Endothelial cell of umbilical vein (primary cell): ENCODE data around the gene HUNK. TPM values are rescaled to one million over a fixed set of nuclear protein-coding genes. Genes with fewer than 3 reads are reported as not detected.

Experiments used
- BruUV-seq: library from RNA; stranded (reverse); fragments of 400-500 nt; replicated peaks from 2 replicates; lab custom pipeline; 2021; lab: Mats Ljungman, UMichigan
- CTCF ChIA-PET: fragments of 300-600, 350-600 bp; sonication (Branson Sonifier 250); formaldehyde crosslinking; loops from one replicate; lab custom pipeline; 2021; ENCODE audit warnings: antibody characterized with exemption, inconsistent platforms; lab: Charles Lee
- POLR2A ChIA-PET: fragments of 300-600, 350-600 bp; sonication (Branson Sonifier 250); formaldehyde crosslinking; loops from one replicate; lab custom pipeline; 2021; ENCODE audit warnings: antibody characterized with exemption, inconsistent platforms; lab: Charles Lee
- DNase-seq: peaks from one replicate; pipeline ENCODE4 v3.0.0-alpha.2; 2011; ENCODE audit warnings: low read depth, low spot score
- FAIRE-seq: peaks from 2 replicates; lab custom pipeline; 2011; peaks lifted over from hg19 to GRCh38; lab: Jason Lieb, UNC
- H2AFZ ChIP-seq: 2 replicates; pipeline ENCODE4 v1.6.0; 2012; ENCODE audit warnings: low read depth, low read length, control low read depth, inconsistent platforms
- H3K27ac ChIP-seq: 2 replicates; pipeline ENCODE4 v1.5.1; 2011; ENCODE audit warnings: low read depth, mild to moderate bottlenecking, control low read depth, low read length, moderate library complexity; ENCODE audit not compliant: insufficient read depth
- H3K27me3 ChIP-seq, 2 experiments: 2 replicates each; pipeline versions ENCODE4 v1.6.0 to v1.6.1; 2011; ENCODE audit warnings: low read length in 2 of 2, mixed read lengths in 1 of 2; ENCODE audit not compliant: control insufficient read depth in 2 of 2, insufficient read depth in 2 of 2
- H3K36me3 ChIP-seq, 2 experiments: 2 replicates in 1 of 2; 3 replicates in 1 of 2; pipeline ENCODE4 v1.5.1; 2011; ENCODE audit warnings: low read length in 2 of 2, mild to moderate bottlenecking in 1 of 2, moderate library complexity in 1 of 2; ENCODE audit not compliant: control insufficient read depth in 2 of 2, insufficient read depth in 2 of 2; ENCODE audit errors: extremely low read depth in 1 of 2
- H3K4me1 ChIP-seq: 3 replicates; pipeline ENCODE4 v1.5.1; 2011; ENCODE audit warnings: mild to moderate bottlenecking, low read length; ENCODE audit not compliant: control insufficient read depth, insufficient read depth; ENCODE audit errors: extremely low read depth
- H3K4me2 ChIP-seq: 2 replicates; pipeline ENCODE4 v1.6.1; 2011; ENCODE audit warnings: low read length, control low read depth, mixed read lengths; ENCODE audit not compliant: insufficient read depth
- H3K4me3 ChIP-seq, 3 experiments: fragments of 200-600 bp in 1 of 3; sonication (generic), shearing (Covaris generic) in 1 of 3; replicated peaks in 1 of 3; 2 replicates each; pipeline ENCODE4 v1.5.1; 2011 to 2016; ENCODE audit warnings: control low read depth in 3 of 3, low read length in 3 of 3, mild to moderate bottlenecking in 2 of 3, inconsistent platforms in 1 of 3, low read depth in 1 of 3, moderate library complexity in 1 of 3; ENCODE audit not compliant: insufficient read depth in 1 of 3
- H3K79me2 ChIP-seq: 2 replicates; pipeline ENCODE4 v1.6.0; 2012; ENCODE audit warnings: low read length, inconsistent platforms; ENCODE audit not compliant: control insufficient read depth, insufficient read depth
- H3K9ac ChIP-seq: replicated peaks from 2 replicates; pipeline ENCODE3; 2011; ENCODE audit warnings: low read length, control low read depth; ENCODE audit not compliant: insufficient read depth; ENCODE audit errors: extremely low read depth
- H3K9me1 ChIP-seq: replicated peaks from 3 replicates; pipeline ENCODE4 v1.6.0; 2011; ENCODE audit warnings: mild to moderate bottlenecking, low read length; ENCODE audit not compliant: control insufficient read depth, insufficient read depth; ENCODE audit errors: extremely low read depth
- H3K9me3 ChIP-seq: replicated peaks from 2 replicates; pipeline ENCODE4 v1.5.1; 2012; ENCODE audit warnings: low read length, inconsistent platforms; ENCODE audit not compliant: control insufficient read depth, insufficient read depth
- H4K20me1 ChIP-seq: replicated peaks from 2 replicates; pipeline ENCODE3; 2011; ENCODE audit warnings: mild to moderate bottlenecking, low read length; ENCODE audit not compliant: control insufficient read depth, insufficient read depth; ENCODE audit errors: extremely low read depth
- CTCF ChIP-seq, 2 donors: IDR thresholded peaks; 1 replicate in 1 of 2; 2 replicates in 1 of 2; pipeline ENCODE4 v1.5.1; 2011; ENCODE audit warnings: low read length in 2 of 2, mild to moderate bottlenecking in 2 of 2, moderate library complexity in 2 of 2, control low read depth in 1 of 2, inconsistent platforms in 1 of 2, low read depth in 1 of 2; ENCODE audit not compliant: insufficient read depth in 1 of 2; ENCODE audit errors: extremely low read depth in 1 of 2
- EZH2 ChIP-seq: IDR thresholded peaks from 2 replicates; pipeline ENCODE4 v1.6.1; 2012; ENCODE audit warnings: borderline replicate concordance, low read depth, mild to moderate bottlenecking, moderate library complexity, low read length, inconsistent platforms; ENCODE audit not compliant: severe bottlenecking
- FOS ChIP-seq: IDR thresholded peaks from 2 replicates; pipeline ENCODE4 v1.6.1; 2011; ENCODE audit warnings: mild to moderate bottlenecking, low read length, moderate library complexity, borderline replicate concordance; ENCODE audit not compliant: insufficient read depth
- GATA2 ChIP-seq: IDR thresholded peaks from 2 replicates; pipeline ENCODE4 v1.7.0; 2011; ENCODE audit warnings: low read depth, mild to moderate bottlenecking, moderate library complexity, mixed read lengths, low read length; ENCODE audit not compliant: insufficient read length, insufficient read depth
- JUN ChIP-seq: IDR thresholded peaks from 2 replicates; pipeline ENCODE4 v1.6.1; 2011; ENCODE audit warnings: borderline replicate concordance, low read depth; ENCODE audit not compliant: insufficient read length, insufficient read depth
- MAX ChIP-seq: IDR thresholded peaks from 2 replicates; pipeline ENCODE4 v1.6.1; 2011; ENCODE audit not compliant: insufficient read depth, insufficient read length
- MYC ChIP-seq: IDR thresholded peaks from one replicate; pipeline ENCODE4 v1.6.1; 2011; ENCODE audit warnings: mild to moderate bottlenecking, low read depth, low read length
- POLR2A ChIP-seq: IDR thresholded peaks from 2 replicates; pipeline ENCODE4 v1.6.1; 2012; ENCODE audit warnings: low read depth, mild to moderate bottlenecking, control low read depth, low read length
- POLR2AphosphoS5 ChIP-seq: IDR thresholded peaks from 2 replicates; pipeline ENCODE4 v1.6.1; 2012; ENCODE audit warnings: low read depth, mild to moderate bottlenecking, control low read depth, low read length, moderate library complexity; ENCODE audit not compliant: insufficient read depth
- dilution Hi-C: fragments of 300-500 bp; cut with MboI; formaldehyde crosslinking; loops from one replicate; pipeline ENCODE4 v1.15.0; 2019; ENCODE audit warnings: low sequenced_read_pairs; ENCODE audit not compliant: extremely low pct_ligation_motif_present
- intact Hi-C: fragments of 100-400 bp; cut with micrococcal nuclease; formaldehyde crosslinking; loops from one replicate; pipeline ENCODE4 v1.10.0; 2022
- polyA plus RNA-seq, 4 experiments: library from polyadenylated mRNA; depleted of rRNA in 3 of 4; stranded (reverse) in 3 of 4; unstranded in 1 of 4; fragments of >200 nt; gene quantifications; 2 replicates each; pipeline versions ENCODE4 v1.2.1 to v1.2.3, GENCODE V29; 2011 to 2012; ENCODE audit warnings: missing spikeins in 1 of 4
- total RNA-seq: library from RNA; stranded (reverse); gene quantifications from 2 replicates; pipeline ENCODE4 v1.2.3, GENCODE V29; 2021

HUNK gene
- total and polyA plus RNA-seq, 2 donors (not counting 3 experiments of a cell fraction or from before 2014, with no cell fraction given), result not detected

GRCh38 chr21:32020564-32020963, 147.7 kb downstream of the HUNK start:
- CTCF ChIA-PET, result no interaction called here
- BruUV-seq, result no TSS peak
- Histone ChIP-seq H3K4me1 (no peaks in the 10 kb centered on the region), H3K4me3 (no peak overlapping the region), H3K9me3 (no peaks in the 10 kb centered on the region), H3K79me2 (no peaks in the 10 kb centered on the region), H2AFZ (no peak overlapping the region), H3K36me3 (no peaks in the 10 kb centered on the region), H4K20me1 (no peaks in the 10 kb centered on the region), H3K27ac (no peak overlapping the region), H3K9ac (no peak overlapping the region), H3K4me2 (no peak overlapping the region), H3K27me3 (no peaks in the 10 kb centered on the region), H3K9me1 (no peaks in the 10 kb centered on the region)
- intact Hi-C loops, result no loop called here
- FAIRE-seq, result no peak
- POLR2A ChIA-PET, result no interaction called here
- DNase-seq, result no peak
- TF ChIP-seq POLR2A (no peak), FOS (no peak), EZH2 (no peak), CTCF (IDR thresholded peaks at IDR 0.05; ENCODE audit: extremely low read depth in 1 of 2, insufficient read depth in 1 of 2, low read depth in 1 of 2, low read length in 2 of 2) (no peak), MAX (no peak), GATA2 (no peak), JUN (no peak), POLR2AphosphoS5 (no peak), MYC (no peak)
- dilution Hi-C loops, result no loop called here
